NCI-H1105 (cell line): Measurements from ENCODE around the gene CCDC201.

Experiments
- DNase-seq: peaks from one replicate; lab custom pipeline; 2025; lab: John Stamatoyannopoulos, UW

CCDC201 gene

GRCh38 chr7:45893374-45893995, 20.6 kb upstream of the CCDC201 start:
- no peak for DNase-seq

DNA sequence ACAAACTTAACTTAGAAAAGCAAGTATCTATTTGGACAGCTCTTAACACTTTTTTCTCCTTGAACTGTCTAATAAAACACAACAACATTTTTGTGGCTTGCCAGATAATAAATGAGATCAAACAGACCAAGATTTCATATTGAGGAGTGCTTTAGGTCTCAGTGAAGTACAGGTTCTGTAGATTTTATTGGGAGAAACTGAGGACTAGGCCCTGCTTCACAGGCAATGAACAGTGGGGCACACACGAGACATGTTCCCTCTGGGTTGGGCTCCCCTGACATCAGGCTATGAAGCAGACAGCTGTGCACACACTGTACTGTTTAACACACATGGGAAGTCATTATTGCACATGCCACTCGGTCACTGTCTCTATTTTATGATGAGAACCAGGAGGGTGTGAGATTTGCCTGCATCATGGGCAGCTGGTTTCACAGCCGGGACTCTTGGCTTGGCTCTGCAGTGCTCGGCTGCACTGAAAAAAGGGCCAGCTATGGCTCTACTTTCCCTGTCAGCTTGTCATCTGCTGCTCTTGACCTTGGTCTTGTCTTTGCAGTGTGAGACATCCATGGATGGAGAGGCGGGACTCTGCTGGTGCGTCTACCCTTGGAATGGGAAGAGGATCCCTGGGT, 19.6 kb upstream of the CCDC201 start:
- DNase-seq = no peak

GRCh38 chr7:45891462-45892402, 18.9 kb upstream of the CCDC201 start:
- DNase-seq = no peak

DNA sequence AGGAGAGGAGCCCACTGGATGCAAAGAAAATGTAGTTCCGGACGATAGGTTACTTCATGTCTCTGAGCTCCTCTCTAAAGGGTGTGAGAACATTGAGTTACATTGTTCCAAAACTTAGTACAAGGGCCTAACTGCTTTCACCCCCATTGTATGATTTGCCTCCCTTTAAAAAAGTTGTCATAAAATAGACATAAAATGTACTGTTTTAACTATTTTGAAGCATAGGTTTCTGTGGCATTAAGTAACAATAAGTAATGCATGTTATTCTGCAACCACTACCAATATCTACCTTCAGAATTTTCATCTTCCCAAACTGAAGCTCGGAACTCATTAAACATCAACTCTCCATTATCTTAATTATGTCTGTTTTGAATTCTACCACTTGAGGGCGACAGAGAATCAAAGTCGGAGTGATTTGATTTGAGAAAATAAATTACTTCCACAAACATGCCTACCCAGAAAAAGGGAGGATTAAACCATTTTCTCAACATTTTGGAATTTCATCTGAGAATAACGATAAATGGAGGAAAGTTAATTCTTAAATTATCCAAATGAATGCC, 18.1 kb upstream of the CCDC201 start:
- peak; percentile 35 for DNase-seq

DNA sequence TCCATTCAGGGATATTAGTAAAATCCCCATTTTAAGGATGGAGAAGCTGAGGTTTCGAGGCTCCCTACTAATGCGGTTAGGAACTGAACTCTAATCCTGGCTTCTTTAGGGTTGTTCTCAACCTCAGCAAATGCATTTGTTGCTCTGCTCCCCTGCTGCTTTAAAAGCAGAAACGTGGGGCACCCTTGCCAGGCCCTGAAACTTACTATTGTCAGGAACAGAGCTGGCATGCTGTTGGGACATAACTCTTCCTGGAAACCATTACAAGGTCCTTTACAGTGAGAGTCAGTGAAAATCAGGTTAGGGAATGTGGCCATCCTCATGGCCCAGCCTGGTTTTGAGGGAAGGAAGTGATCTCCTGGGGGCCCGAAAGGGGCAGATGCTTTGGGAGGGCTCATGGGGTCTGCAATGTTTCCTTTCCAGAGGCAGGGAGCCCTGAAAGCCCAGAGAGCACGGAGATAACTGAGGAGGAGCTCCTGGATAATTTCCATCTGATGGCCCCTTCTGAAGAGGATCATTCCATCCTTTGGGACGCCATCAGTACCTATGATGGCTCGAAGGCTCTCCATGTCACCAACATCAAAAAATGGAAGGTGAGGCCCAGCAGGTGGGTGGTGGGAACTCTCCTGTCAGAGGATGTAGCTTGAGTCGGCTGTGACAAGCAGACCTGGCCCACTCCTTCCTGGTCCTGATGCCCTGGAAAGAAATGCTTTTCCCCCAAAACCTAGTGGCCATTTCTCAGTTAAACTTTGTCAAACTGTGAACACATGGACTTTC, 17.4 kb upstream of the CCDC201 start:
- DNase-seq = no peak

DNA sequence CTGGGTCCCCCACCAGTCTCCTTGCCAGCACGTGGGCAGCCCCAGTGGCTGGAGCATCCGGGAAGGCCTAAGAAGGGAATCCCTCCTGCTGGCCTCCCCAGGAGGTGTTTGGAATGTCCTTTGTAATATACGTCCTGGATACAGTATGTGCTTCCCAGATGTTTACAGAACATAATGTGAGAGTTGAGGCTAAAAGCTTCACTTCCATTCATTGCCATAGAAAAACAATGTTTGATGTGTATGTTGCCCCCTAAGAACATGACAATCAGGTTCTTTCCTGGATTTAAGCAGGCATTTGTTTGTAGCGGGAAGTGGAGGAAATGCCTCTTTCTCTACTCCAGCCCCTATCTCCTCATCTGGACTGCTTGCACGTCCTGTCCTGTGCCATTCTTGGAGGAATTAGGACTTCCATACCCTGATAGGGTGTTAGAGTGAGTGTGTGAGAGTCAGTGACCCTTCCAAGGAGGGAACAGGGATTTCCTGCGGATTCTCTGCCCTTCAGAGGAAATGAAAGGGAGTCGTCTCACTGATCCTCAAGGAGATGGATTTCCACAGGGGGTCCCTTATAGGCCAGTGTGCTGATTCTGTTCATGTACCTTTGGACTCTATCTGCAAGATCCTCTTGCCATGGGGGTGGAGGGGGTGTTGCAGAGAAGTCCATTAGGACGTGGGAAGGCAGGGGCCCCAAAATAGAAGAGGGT, 16.6 kb upstream of the CCDC201 start:
- no peak for DNase-seq

- DNase-seq = no peak
These were observed 16.1 kb upstream of the CCDC201 start for GRCh38 chr7:45888993-45889366.

- DNase-seq = peak; percentile 11
These were observed 15.5 kb upstream of the CCDC201 start, which contains the start of gene IGFBP1 for GRCh38 chr7:45888185-45888992. Gene IGFBP1, plus strand, starts transcription at chr7:45888488. Its CDS starts 165 bp downstream, at chr7:45888653.

- DNase-seq = no peak
These were observed 14.2 kb upstream of the CCDC201 start for GRCh38 chr7:45886931-45887667.

GRCh38 chr7:45885264-45885882, 12.5 kb upstream of the CCDC201 start:
- DNase-seq = no peak

GRCh38 chr7:45884136-45884535, 11.3 kb upstream of the CCDC201 start:
- no peak for DNase-seq

GRCh38 chr7:45882465-45882810, 9.6 kb upstream of the CCDC201 start:
- no peak for DNase-seq

DNA sequence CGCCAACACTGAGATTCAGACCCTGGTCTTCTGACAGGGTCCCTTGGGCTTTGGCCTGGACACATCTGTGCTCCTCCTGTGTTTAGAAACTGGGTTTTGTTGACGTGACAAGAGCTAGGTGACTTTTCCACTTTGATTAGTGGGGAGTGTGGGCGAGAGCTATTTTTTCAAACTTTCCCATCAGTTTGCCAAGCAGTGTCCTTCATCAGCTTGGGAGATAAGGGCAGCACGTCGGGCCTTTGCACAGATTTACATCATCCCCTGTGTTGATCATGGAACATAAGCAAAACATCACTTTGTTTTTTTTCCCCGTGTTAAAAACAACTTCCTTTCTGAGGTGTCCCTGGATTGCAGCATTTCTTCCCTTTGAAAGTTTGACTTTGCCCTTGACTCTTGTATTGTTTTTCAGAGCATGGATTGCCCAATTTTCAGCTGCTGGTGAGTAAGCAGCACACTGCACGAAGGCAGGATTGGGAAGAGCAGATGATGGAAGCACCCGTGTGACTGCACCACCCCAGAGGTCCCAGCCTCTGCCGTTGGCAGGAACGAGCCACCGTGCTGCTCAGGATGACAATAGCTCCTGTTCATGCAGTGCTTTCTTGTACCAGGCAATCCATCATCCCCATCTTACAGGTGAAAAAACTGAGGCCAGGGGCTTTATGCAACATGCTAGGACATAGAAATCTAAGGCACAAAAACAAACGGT, 9.0 kb upstream of the CCDC201 start:
- DNase-seq = no peak

- no peak for DNase-seq
These were observed 8.4 kb upstream of the CCDC201 start for GRCh38 chr7:45881280-45881758.

- no peak for DNase-seq
These were observed 7.6 kb upstream of the CCDC201 start for GRCh38 chr7:45880433-45880860.

GRCh38 chr7:45878457-45879144, 5.7 kb upstream of the CCDC201 start:
- DNase-seq = no peak

- no peak for DNase-seq
These were observed 3.6 kb upstream of the CCDC201 start for GRCh38 chr7:45876519-45876918.
